Measurements from ENCODE around the gene ZCCHC24. TPM values are rescaled to one million over a fixed set of nuclear protein-coding genes. Genes with fewer than 3 reads are reported as not detected.

Gene ZCCHC24
- polyA plus RNA-seq, 4 donors = 0.89 to 13.0 (median 11.4) TPM

GRCh38 chr10:79417731-79418130 lies 27.7 kb downstream of the ZCCHC24 start:
- peaks cover 0 to 8% (median 0%) of the 10 kb centered on the region in 3 donors for H3K4me1 ChIP-seq (ENCODE audit: control insufficient read depth in 3 of 3, insufficient read depth in 2 of 3, low read depth in 1 of 3, low read length in 2 of 3)
- H3K36me3 ChIP-seq (ENCODE audit: control insufficient read depth in 3 of 3, insufficient read depth in 2 of 3, low read depth in 1 of 3, low read length in 3 of 3) = peaks cover 0 to 59% (median 0%) of the 10 kb centered on the region in 3 donors
- no peak overlapping the region for H3K27ac ChIP-seq (ENCODE audit: low read depth in 1 of 3, low read length in 2 of 3)
- no peak overlapping the region for H3K4me3 ChIP-seq (ENCODE audit: low read depth in 1 of 3, low read length in 3 of 3)
- no peak for DNase-seq
- 77 to 88% (median 79%) methylated on average over 4 of the region's 4 CpGs for WGBS, 3 donors
- no peaks in the 10 kb centered on the region for H3K27me3 ChIP-seq (ENCODE audit: control insufficient read depth in 3 of 3, insufficient read depth in 3 of 3, low read length in 3 of 3)
- no peaks in the 10 kb centered on the region for H3K9me3 ChIP-seq (ENCODE audit: control insufficient read depth in 2 of 2, insufficient read depth in 1 of 2, low read depth in 1 of 2, low read length in 1 of 2)
- no peak for FAIRE-seq

DNA sequence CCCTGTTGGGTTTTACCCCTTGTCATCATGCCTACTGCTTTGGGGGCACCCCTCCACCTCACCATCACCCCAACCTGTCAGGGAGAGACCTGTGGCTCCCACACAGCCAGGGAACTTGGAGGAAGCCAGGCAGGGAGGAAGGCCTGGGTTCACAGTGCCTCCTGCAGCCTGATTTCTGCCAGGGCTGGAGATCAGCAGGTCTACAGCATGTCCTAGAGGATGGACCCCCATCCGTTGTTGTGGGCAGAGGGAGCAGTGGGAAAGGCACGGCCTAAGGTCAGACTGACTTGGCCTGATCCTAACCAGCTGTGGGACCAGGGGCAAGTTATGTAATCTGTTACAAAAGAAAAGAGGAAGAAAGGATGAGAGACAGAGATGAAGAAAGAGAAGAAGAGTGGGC lies 28.2 kb downstream of the ZCCHC24 start:
- Histone ChIP-seq H3K27me3 (ENCODE audit: control insufficient read depth in 3 of 3, insufficient read depth in 3 of 3, low read length in 3 of 3) (no peaks in the 10 kb centered on the region), H3K9me3 (ENCODE audit: control insufficient read depth in 2 of 2, insufficient read depth in 1 of 2, low read depth in 1 of 2, low read length in 1 of 2) (no peaks in the 10 kb centered on the region), H3K27ac (ENCODE audit: low read depth in 1 of 3, low read length in 2 of 3) (no peak overlapping the region), H3K4me3 (ENCODE audit: low read depth in 1 of 3, low read length in 3 of 3) (no peak overlapping the region), H3K4me1 (ENCODE audit: control insufficient read depth in 3 of 3, insufficient read depth in 2 of 3, low read depth in 1 of 3, low read length in 2 of 3) (peaks cover 0 to 8% (median 0%) of the 10 kb centered on the region in 3 donors), H3K36me3 (ENCODE audit: control insufficient read depth in 3 of 3, insufficient read depth in 2 of 3, low read depth in 1 of 3, low read length in 3 of 3) (peaks cover 0 to 57% (median 0%) of the 10 kb centered on the region in 3 donors)
- FAIRE-seq (no peak), DNase-seq (no peak)
- WGBS, 3 donors = 68 to 88% (median 83%) methylated on average over 2 of the region's 2 CpGs

DNA sequence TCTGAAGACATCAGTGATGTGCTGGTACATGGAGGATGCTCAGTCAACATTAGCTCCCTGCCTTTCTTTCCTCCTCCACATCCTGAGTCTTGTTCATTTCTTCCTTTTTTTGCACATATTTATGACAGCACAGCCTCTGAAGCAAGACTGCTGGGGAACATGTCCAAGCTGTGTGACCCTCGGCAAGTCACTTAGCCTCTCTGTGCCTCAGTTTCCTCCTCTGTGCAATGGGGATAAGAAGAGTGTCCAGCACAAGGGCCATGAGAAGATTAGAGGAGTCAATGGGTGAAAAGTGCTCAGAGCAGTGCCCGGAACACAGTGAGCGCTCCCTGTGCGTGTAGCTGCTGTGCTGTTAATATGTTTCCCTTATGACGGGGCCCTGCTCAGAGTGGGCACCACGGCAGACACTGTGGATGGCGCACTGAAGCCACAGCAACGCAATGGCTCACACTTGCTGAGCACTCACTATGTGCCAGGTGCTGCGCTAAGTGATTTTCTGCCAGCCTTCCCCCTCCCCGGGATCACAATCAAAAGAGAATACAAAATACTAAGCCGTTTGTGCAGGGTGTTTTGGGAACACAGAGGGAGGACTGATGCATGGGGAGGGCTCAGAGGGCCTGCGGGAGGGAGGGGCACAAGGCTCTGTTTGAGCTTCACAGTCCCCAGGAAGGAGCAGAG lies 28.7 kb downstream of the ZCCHC24 start:
- FAIRE-seq (no peak), DNase-seq (no peak)
- WGBS, 3 donors = 80 to 86% (median 81%) methylated on average over 11 to 12 of the region's 12 CpGs
- Histone ChIP-seq H3K4me1 (ENCODE audit: control insufficient read depth in 3 of 3, insufficient read depth in 2 of 3, low read depth in 1 of 3, low read length in 2 of 3) (peaks cover 0 to 8% (median 0%) of the 10 kb centered on the region in 3 donors), H3K4me3 (ENCODE audit: low read depth in 1 of 3, low read length in 3 of 3) (no peak overlapping the region), H3K27ac (ENCODE audit: low read depth in 1 of 3, low read length in 2 of 3) (no peak overlapping the region), H3K27me3 (ENCODE audit: control insufficient read depth in 3 of 3, insufficient read depth in 3 of 3, low read length in 3 of 3) (no peaks in the 10 kb centered on the region), H3K36me3 (ENCODE audit: control insufficient read depth in 3 of 3, insufficient read depth in 2 of 3, low read depth in 1 of 3, low read length in 3 of 3) (peaks cover 0 to 52% (median 0%) of the 10 kb centered on the region in 3 donors), H3K9me3 (ENCODE audit: control insufficient read depth in 2 of 2, insufficient read depth in 1 of 2, low read depth in 1 of 2, low read length in 1 of 2) (no peaks in the 10 kb centered on the region)

GRCh38 chr10:79415736-79416577 lies 29.5 kb downstream of the ZCCHC24 start:
- no peak for FAIRE-seq
- Histone ChIP-seq H3K27me3 (ENCODE audit: control insufficient read depth in 3 of 3, insufficient read depth in 3 of 3, low read length in 3 of 3) (no peaks in the 10 kb centered on the region), H3K27ac (ENCODE audit: low read depth in 1 of 3, low read length in 2 of 3) (no peak overlapping the region), H3K9me3 (ENCODE audit: control insufficient read depth in 2 of 2, insufficient read depth in 1 of 2, low read depth in 1 of 2, low read length in 1 of 2) (no peaks in the 10 kb centered on the region), H3K4me1 (ENCODE audit: control insufficient read depth in 3 of 3, insufficient read depth in 2 of 3, low read depth in 1 of 3, low read length in 2 of 3) (peaks cover 0 to 8% (median 0%) of the 10 kb centered on the region in 3 donors), H3K4me3 (ENCODE audit: low read depth in 1 of 3, low read length in 3 of 3) (no peak overlapping the region), H3K36me3 (ENCODE audit: control insufficient read depth in 3 of 3, insufficient read depth in 2 of 3, low read depth in 1 of 3, low read length in 3 of 3) (peaks cover 0 to 51% (median 0%) of the 10 kb centered on the region in 3 donors)
- no peak for DNase-seq
- WGBS, 3 donors = 67 to 72% (median 69%) methylated on average over 12 of the region's 12 CpGs

DNA sequence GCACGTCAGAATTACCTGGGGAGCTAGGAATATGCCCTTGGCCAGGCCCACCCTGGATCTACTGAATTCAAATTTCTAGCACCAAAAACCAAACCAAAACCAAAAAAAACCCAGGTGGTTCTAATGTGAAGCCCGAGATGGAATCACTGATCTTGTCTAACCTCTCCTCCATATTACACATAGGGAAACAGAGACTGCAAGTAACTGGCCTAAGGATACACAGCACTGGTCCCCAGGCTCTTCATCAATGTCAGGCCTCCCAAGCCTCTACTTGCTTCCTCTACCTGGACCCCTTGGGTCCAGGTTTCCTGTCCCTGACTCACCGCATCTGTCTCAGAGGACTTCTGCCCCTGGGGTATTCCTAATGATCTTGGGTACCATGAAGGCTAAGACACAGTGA lies 30.7 kb downstream of the ZCCHC24 start:
- Histone ChIP-seq H3K27ac (ENCODE audit: low read depth in 1 of 3, low read length in 2 of 3) (no peak overlapping the region), H3K4me1 (ENCODE audit: control insufficient read depth in 3 of 3, insufficient read depth in 2 of 3, low read depth in 1 of 3, low read length in 2 of 3) (peaks cover 0 to 8% (median 0%) of the 10 kb centered on the region in 3 donors), H3K36me3 (ENCODE audit: control insufficient read depth in 3 of 3, insufficient read depth in 2 of 3, low read depth in 1 of 3, low read length in 3 of 3) (peaks cover 0 to 49% (median 0%) of the 10 kb centered on the region in 3 donors), H3K9me3 (ENCODE audit: control insufficient read depth in 2 of 2, insufficient read depth in 1 of 2, low read depth in 1 of 2, low read length in 1 of 2) (no peaks in the 10 kb centered on the region), H3K27me3 (ENCODE audit: control insufficient read depth in 3 of 3, insufficient read depth in 3 of 3, low read length in 3 of 3) (no peaks in the 10 kb centered on the region), H3K4me3 (ENCODE audit: low read depth in 1 of 3, low read length in 3 of 3) (no peak overlapping the region)
- FAIRE-seq = no peak
- 68 to 96% (median 94%) methylated on average over 3 of the region's 3 CpGs for WGBS, 3 donors
- DNase-seq = no peak

GRCh38 chr10:79413196-79413595 lies 32.2 kb downstream of the ZCCHC24 start:
- H3K4me3 ChIP-seq (ENCODE audit: low read depth in 1 of 3, low read length in 3 of 3) = no peak overlapping the region
- 64 to 77% (median 66%) methylated on average over 10 of the region's 10 CpGs for WGBS, 3 donors
- DNase-seq (no peak), FAIRE-seq (no peak)
- H3K27ac ChIP-seq (ENCODE audit: low read depth in 1 of 3, low read length in 2 of 3) = no peak overlapping the region
- H3K9me3 ChIP-seq (ENCODE audit: control insufficient read depth in 2 of 2, insufficient read depth in 1 of 2, low read depth in 1 of 2, low read length in 1 of 2) = no peaks in the 10 kb centered on the region
- H3K4me1 ChIP-seq (ENCODE audit: control insufficient read depth in 3 of 3, insufficient read depth in 2 of 3, low read depth in 1 of 3, low read length in 2 of 3) = peaks cover 0 to 8% (median 0%) of the 10 kb centered on the region in 3 donors
- H3K36me3 ChIP-seq (ENCODE audit: control insufficient read depth in 3 of 3, insufficient read depth in 2 of 3, low read depth in 1 of 3, low read length in 3 of 3) = peaks cover 0 to 40% (median 0%) of the 10 kb centered on the region in 3 donors
- H3K27me3 ChIP-seq (ENCODE audit: control insufficient read depth in 3 of 3, insufficient read depth in 3 of 3, low read length in 3 of 3) = no peaks in the 10 kb centered on the region

DNA sequence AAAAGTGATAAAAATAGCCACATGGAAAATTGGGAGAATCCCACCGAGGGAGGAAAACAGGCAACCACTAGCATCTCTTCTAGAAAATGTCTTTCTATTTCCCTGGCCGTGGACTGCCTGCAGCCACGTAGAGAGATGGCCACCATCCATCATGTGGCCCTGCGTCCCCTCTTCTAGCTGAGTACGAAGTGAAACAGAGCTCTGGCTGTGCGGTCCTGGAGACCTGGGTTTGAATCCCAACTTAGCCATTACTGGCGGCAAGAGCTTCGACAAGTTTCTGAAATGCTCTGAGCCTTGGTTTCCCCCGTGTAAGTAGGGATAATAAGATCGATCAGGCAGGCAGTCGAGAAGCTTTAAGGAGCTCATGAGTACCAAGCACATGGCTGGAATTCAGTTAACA lies 32.9 kb downstream of the ZCCHC24 start:
- 89 to 93% (median 93%) methylated on average over 11 of the region's 11 CpGs for WGBS, 3 donors
- no peak for DNase-seq
- FAIRE-seq = no peak

GRCh38 chr10:79411546-79412495 lies 33.6 kb downstream of the ZCCHC24 start:
- Histone ChIP-seq H3K27ac (ENCODE audit: low read depth in 1 of 3, low read length in 2 of 3) (no peak overlapping the region), H3K4me1 (ENCODE audit: control insufficient read depth in 3 of 3, insufficient read depth in 2 of 3, low read depth in 1 of 3, low read length in 2 of 3) (peaks cover 0 to 17% (median 0%) of the 10 kb centered on the region in 3 donors), H3K9me3 (ENCODE audit: control insufficient read depth in 2 of 2, insufficient read depth in 1 of 2, low read depth in 1 of 2, low read length in 1 of 2) (no peaks in the 10 kb centered on the region), H3K36me3 (ENCODE audit: control insufficient read depth in 3 of 3, insufficient read depth in 2 of 3, low read depth in 1 of 3, low read length in 3 of 3) (peaks cover 0 to 35% (median 0%) of the 10 kb centered on the region in 3 donors), H3K27me3 (ENCODE audit: control insufficient read depth in 3 of 3, insufficient read depth in 3 of 3, low read length in 3 of 3) (no peaks in the 10 kb centered on the region), H3K4me3 (ENCODE audit: low read depth in 1 of 3, low read length in 3 of 3) (no peak overlapping the region)
- 75 to 93% (median 86%) methylated on average over 21 to 22 of the region's 22 CpGs for whole genome bisulfite sequencing, 3 donors
- no peak for DNase-seq
- FAIRE-seq = no peak

More for the DNA sequence above, 32.9 kb downstream of the ZCCHC24 start:
- H3K27me3 ChIP-seq (ENCODE audit: control insufficient read depth in 3 of 3, insufficient read depth in 3 of 3, low read length in 3 of 3) = no peaks in the 10 kb centered on the region
- no peaks in the 10 kb centered on the region for H3K9me3 ChIP-seq (ENCODE audit: control insufficient read depth in 2 of 2, insufficient read depth in 1 of 2, low read depth in 1 of 2, low read length in 1 of 2)
- H3K4me1 ChIP-seq (ENCODE audit: control insufficient read depth in 3 of 3, insufficient read depth in 2 of 3, low read depth in 1 of 3, low read length in 2 of 3) = peaks cover 0 to 11% (median 0%) of the 10 kb centered on the region in 3 donors
- no peak overlapping the region for H3K4me3 ChIP-seq (ENCODE audit: low read depth in 1 of 3, low read length in 3 of 3)
- no peak overlapping the region for H3K27ac ChIP-seq (ENCODE audit: low read depth in 1 of 3, low read length in 2 of 3)
- peaks cover 0 to 39% (median 0%) of the 10 kb centered on the region in 3 donors for H3K36me3 ChIP-seq (ENCODE audit: control insufficient read depth in 3 of 3, insufficient read depth in 2 of 3, low read depth in 1 of 3, low read length in 3 of 3)

Measured in small intestine (tissue), 7 donors.